GM12864 (cell line): ENCODE results near the gene LAMC1.

Source experiments
- DNase-seq: peaks from one replicate; pipeline ENCODE4 v3.0.0-alpha.2; 2011; ENCODE audit warnings: low read depth
- H3K4me3 ChIP-seq: 2 replicates; pipeline ENCODE4 v1.5.1; 2011; ENCODE audit warnings: mild to moderate bottlenecking, low read depth, low read length, control low read depth
- CTCF ChIP-seq: IDR thresholded peaks from 2 replicates; pipeline ENCODE4 v1.5.1; 2011; ENCODE audit warnings: low read depth, mild to moderate bottlenecking, moderate library complexity, low read length, control low read depth, inconsistent platforms; ENCODE audit errors: missing control alignments

LAMC1 gene

GRCh38 chr1:183150445-183150844 is 127.2 kb downstream of the LAMC1 start:
- TF ChIP-seq CTCF, result no peak
- no peak for DNase-seq
- no peak overlapping the region for H3K4me3 ChIP-seq

DNA sequence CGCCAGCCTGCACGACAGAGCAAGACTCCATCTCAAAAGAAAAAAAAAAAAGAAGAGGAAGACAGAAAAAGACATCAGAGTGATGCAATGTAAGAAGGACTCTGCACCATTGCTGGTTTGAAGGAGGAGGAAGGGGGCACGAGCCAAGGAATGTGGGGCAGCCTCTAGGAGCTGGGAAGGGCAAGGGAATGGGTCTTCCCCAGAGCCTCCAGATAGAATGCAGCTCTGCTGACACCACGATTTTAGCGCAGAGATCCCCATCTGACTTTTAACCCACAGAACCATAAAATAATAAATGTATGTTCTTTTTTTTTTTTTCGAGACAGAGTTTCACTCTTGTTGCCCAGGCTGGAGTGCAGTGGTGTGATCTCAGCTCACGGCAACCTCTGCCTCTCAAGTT is 129.0 kb downstream of the LAMC1 start:
- TF ChIP-seq CTCF, result no peak
- H3K4me3 ChIP-seq, result no peak overlapping the region
- no peak for DNase-seq

GRCh38 chr1:183155939-183156338 is 132.7 kb downstream of the LAMC1 start:
- no peak for TF ChIP-seq CTCF
- no peak for DNase-seq
- H3K4me3 ChIP-seq, result no peak overlapping the region

DNA sequence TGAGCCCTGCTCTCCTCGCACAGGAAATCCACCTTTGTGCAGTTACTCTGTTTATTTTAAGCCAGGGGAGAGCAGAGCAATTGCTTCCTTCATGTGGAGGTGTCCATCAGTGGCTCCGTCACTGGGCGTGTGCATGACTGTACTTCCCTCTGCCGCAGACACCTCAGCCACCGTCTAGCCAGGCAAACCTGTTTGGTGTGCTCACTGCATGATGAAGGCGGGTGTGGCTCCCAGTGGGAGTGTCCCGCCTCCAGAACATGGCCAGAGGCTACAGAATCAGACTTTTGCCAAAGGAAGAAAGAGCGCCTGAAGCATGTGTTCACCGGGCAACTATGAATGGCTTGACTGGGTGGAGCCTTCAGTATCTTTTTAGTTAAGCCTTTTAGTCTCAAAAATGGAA is 136.7 kb downstream of the LAMC1 start:
- TF ChIP-seq CTCF, result no peak
- DNase-seq, result no peak
- H3K4me3 ChIP-seq, result no peak overlapping the region

DNA sequence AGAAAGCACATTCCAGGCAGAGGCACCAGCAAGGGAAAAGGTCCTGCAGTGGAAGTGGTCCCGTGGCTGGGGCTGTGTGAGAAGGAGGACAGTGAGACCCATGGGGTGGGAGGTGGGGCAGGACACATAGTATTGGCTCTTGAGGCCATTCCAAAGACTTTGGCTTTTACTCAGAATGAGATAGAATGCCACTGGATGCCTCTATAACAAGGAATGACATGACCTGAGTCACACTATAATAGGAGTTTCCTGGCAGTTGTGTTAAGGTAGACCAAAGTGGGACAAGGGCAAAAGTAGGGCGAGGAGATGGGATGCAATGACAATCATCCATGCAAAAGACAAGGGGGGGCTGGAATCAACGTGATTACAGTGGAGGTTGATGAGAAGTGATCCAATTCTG is 138.2 kb downstream of the LAMC1 start:
- no peak for DNase-seq
- no peak overlapping the region for H3K4me3 ChIP-seq
- TF ChIP-seq CTCF, result no peak

DNA sequence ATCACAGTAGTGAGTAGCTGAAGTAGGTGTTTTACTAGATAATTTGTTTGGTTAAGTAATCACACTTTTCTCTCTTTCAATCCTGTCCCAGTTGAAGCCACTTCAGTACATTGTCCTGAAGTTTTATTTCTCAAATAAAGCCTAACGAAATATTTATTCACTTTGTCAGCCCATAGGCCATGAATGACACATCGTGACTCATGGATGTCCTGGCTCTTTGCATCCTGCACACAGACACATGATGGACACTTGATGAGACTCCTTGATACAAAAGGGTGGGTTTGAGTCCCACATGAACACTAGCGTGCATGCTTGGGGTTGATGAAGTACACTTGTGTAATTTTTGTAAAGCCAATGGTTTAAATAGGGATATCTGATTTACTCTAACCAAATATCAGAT is 140.1 kb downstream of the LAMC1 start:
- no peak overlapping the region for H3K4me3 ChIP-seq
- no peak for TF ChIP-seq CTCF
- no peak for DNase-seq

DNA sequence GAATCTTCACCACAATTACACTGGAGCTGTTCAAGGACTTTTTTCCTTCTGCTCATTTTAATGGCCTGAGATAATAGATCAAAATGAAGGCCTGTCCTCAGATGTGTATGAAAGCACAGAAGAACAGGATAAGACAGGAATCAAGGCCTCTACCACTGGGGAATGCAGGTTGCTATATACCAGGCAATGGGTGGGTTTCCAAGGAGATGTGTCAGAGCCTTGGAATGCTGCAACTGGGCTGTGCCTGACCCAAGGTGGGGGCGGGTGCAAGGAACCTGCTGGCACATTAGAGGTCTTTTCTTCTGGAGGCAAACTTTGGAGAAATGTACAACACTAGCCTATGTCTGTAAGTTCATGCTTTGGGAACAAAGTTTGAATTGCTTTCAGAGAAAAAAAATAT is 141.1 kb downstream of the LAMC1 start:
- no peak overlapping the region for H3K4me3 ChIP-seq
- TF ChIP-seq CTCF, result no peak
- DNase-seq, result no peak
